ENCODE data around the gene SRRM4. TPM values are rescaled to one million over a fixed set of nuclear protein-coding genes. Genes with fewer than 3 reads are reported as not detected.

Gene SRRM4
- total RNA-seq, 1 donor, result not detected

- H3K27me3 ChIP-seq (ENCODE audit: insufficient read depth, low read length), result peaks cover 3% of the 10 kb centered on the region
- H3K4me3 ChIP-seq (ENCODE audit: low read length), result no peak overlapping the region
- no peaks in the 10 kb centered on the region for H3K9me3 ChIP-seq (ENCODE audit: low read depth, low read length)
- no peaks in the 10 kb centered on the region for H3K4me1 ChIP-seq (ENCODE audit: insufficient read depth, low read length)
Observed at GRCh38 chr12:119147847-119148448, 166.6 kb downstream of the SRRM4 start.

DNA sequence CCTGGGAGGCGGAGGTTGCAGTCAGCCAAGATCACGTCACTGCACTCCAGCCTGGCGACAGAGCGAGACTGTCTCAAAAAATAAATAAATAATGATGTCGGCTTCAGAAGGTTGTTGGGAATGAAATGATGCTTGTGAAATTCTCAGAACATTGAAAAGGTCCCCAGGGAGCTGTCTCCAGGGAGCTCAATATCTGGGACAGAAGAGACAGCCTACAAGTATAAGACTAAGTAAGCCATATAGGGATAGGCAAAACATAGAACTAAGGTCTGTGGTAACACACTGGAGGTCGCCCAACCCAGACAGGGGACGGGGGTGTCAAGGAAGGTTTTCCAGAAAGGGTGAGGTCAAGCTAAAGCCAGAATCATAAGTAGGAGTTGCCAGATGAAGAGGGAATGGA is 167.9 kb downstream of the SRRM4 start:
- H3K4me3 ChIP-seq (ENCODE audit: low read length), result no peak overlapping the region
- peaks cover 3% of the 10 kb centered on the region for H3K27me3 ChIP-seq (ENCODE audit: insufficient read depth, low read length)
- H3K4me1 ChIP-seq (ENCODE audit: insufficient read depth, low read length), result no peaks in the 10 kb centered on the region
- no peaks in the 10 kb centered on the region for H3K9me3 ChIP-seq (ENCODE audit: low read depth, low read length)

DNA sequence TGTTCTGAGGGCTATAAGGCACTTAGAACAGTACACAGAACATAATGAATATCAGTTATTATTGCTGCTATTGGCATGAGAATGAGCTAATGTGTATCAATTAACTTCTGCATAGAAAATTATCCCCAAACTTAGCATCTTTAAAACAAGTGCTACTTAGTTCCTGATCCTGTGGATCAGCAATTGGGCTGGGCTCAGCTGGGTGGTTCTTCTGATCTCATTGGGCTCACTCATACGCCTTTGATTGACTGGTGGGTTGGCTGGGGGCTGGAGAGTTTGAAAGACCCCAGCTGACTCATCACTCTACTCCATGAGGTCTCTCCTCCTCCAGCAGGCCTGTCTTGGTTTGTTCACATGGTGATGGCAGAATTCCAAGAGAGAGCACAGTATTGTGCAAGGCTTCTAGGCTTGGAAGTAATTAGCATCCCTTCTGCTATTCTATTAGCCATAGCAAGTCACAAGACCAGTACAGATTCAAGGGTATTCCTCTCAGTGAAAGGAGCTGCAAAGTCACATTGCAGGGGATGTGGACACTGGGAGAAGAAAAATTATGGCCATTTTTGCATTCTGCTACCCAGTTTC is 170.2 kb downstream of the SRRM4 start:
- H3K27me3 ChIP-seq (ENCODE audit: insufficient read depth, low read length), result peaks cover 3% of the 10 kb centered on the region
- no peak overlapping the region for H3K4me3 ChIP-seq (ENCODE audit: low read length)
- no peaks in the 10 kb centered on the region for H3K9me3 ChIP-seq (ENCODE audit: low read depth, low read length)
- no peaks in the 10 kb centered on the region for H3K4me1 ChIP-seq (ENCODE audit: insufficient read depth, low read length)

DNA sequence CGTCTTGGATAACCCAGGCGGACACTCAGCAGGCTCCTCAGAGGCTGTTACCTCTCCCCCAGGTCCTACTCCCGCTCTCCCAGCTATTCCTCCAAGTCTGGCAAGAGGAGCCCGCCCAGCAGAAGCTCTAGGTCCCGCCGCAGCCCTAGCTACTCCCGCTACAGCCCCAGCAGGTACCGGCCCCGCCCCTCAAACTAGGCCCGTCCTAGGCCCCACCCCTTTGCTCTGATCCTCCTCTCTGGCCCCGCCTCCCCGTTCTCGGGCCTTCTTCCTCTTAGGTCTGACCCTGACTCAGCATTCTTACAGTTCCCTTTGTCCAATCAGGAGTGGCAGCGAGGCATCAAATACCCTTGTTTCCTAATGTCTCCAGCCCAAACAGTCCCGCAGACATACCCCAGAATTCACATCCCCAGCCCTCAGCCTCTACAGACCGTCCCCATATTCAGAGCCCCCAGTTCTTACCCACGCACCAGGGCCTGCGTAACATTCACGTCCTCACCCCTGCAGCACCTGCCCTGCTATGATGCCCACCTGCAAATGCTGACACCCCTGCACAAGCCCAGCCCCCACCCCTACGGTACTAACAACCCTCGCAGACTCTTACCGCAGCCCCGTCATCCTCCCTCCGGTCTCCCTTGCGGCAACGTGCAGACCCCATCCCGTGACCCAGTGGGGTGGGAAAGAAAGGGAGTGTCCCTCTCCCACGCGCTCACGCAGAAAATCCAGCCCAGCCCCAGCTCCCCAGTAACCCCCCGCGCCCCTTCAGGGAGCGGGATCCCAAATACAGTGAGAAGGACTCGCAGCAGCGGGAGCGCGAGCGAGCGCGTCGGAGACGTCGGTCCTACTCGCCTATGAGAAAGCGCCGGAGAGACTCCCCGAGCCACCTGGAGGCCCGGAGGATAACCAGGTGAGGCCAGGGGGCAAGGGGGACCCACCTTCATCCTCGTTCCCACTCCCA is 172.4 kb downstream of the SRRM4 start:
- no peaks in the 10 kb centered on the region for H3K9me3 ChIP-seq (ENCODE audit: low read depth, low read length)
- no peak overlapping the region for H3K4me3 ChIP-seq (ENCODE audit: low read length)
- no peaks in the 10 kb centered on the region for H3K4me1 ChIP-seq (ENCODE audit: insufficient read depth, low read length)
- H3K27me3 ChIP-seq (ENCODE audit: insufficient read depth, low read length), result peaks cover 3% of the 10 kb centered on the region

DNA sequence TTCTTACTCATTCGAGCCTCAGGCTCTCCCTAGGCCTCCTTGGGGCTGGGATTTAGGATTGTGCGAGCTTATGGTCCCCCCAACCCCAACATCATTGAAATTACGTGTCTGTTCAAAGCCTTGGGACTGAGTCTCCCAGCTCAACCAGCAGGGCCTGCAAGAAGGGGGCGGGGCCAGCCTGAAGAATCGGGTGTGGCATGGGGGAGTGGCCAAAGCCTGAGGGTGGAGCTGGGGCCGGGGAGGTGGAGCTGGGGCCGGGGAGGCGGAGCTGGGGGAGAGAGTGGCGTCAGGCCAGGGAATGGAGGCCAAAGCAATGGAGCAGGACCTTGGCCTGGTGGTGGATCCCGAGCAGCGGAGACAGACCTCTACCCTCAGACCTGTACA is 173.1 kb downstream of the SRRM4 start:
- Histone ChIP-seq H3K4me3 (ENCODE audit: low read length) (no peak overlapping the region), H3K9me3 (ENCODE audit: low read depth, low read length) (no peaks in the 10 kb centered on the region), H3K4me1 (ENCODE audit: insufficient read depth, low read length) (no peaks in the 10 kb centered on the region), H3K27me3 (ENCODE audit: insufficient read depth, low read length) (peaks cover 3% of the 10 kb centered on the region)

GRCh38 chr12:119156401-119157044 is 175.2 kb downstream of the SRRM4 start:
- H3K4me3 ChIP-seq (ENCODE audit: low read length), result no peak overlapping the region
- peaks cover 3% of the 10 kb centered on the region for H3K27me3 ChIP-seq (ENCODE audit: insufficient read depth, low read length)
- no peaks in the 10 kb centered on the region for H3K4me1 ChIP-seq (ENCODE audit: insufficient read depth, low read length)
- no peaks in the 10 kb centered on the region for H3K9me3 ChIP-seq (ENCODE audit: low read depth, low read length)

DNA sequence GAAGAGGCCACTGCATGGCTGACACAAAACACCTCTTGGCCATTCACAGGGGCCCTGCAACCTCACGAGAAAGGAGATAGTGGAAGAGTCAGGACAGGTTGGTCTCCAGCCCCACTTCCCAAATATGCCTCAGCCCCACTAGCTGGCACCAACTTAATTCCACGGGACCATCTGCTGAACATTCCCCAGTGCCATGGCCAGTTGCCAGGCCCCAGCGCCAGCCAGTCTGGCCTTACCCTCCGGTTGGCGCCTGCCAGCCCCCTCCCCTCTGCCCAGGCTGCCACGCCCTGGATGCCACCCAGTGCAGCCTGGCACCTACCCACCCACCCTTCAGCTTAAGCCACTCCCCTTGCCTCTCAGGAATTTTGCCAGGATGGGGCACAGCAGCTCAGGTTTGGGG is 176.2 kb downstream of the SRRM4 start:
- Histone ChIP-seq H3K4me3 (ENCODE audit: low read length) (no peak overlapping the region), H3K27me3 (ENCODE audit: insufficient read depth, low read length) (peaks cover 3% of the 10 kb centered on the region), H3K4me1 (ENCODE audit: insufficient read depth, low read length) (no peaks in the 10 kb centered on the region)

DNA sequence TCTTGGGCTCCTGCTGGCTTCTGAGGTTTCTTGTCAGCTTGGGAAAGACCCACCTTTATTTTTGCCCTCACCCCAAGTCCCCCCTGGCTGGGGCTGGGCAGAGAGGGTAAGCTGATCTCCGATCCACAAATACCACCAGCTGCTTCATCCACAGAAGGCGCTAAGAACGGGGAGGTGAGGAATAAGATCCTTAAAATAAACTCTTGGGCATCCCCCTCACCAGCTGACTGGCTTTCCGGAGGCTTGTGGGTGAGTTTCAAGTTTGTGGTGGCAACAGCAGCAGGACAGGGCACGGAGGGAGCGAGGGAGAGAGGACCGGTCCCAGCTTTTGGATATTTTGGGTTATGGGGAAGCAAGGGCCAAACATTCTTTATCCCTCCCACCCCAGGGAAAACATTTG is 176.6 kb downstream of the SRRM4 start:
- H3K4me3 ChIP-seq (ENCODE audit: low read length), result no peak overlapping the region
- no peaks in the 10 kb centered on the region for H3K9me3 ChIP-seq (ENCODE audit: low read depth, low read length)
- H3K27me3 ChIP-seq (ENCODE audit: insufficient read depth, low read length), result no peaks in the 10 kb centered on the region
- H3K4me1 ChIP-seq (ENCODE audit: insufficient read depth, low read length), result no peaks in the 10 kb centered on the region

More for the DNA sequence above, 176.2 kb downstream of the SRRM4 start:
- H3K9me3 ChIP-seq (ENCODE audit: low read depth, low read length), result no peaks in the 10 kb centered on the region

DNA sequence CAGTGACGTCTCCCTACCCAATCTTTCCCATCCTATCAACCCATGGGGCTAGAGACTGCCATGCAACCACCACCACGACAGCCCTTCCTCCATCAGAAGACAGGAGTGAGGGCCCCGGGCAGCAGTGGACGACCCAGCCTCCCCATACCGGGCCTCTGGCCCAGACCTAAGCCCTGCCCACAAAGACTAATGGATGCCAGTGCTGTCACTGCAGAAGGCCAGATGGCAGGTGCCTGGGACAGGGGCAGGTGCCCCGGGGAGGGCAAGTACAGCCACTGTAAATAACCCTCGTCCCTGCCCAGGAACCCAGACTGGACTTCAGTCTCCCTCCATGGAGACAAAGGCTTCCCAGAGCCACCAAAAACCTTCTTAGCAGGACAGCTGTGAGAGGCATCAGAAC is 177.1 kb downstream of the SRRM4 start:
- no peaks in the 10 kb centered on the region for H3K4me1 ChIP-seq (ENCODE audit: insufficient read depth, low read length)
- H3K27me3 ChIP-seq (ENCODE audit: insufficient read depth, low read length), result no peaks in the 10 kb centered on the region
- H3K4me3 ChIP-seq (ENCODE audit: low read length), result no peak overlapping the region
- no peaks in the 10 kb centered on the region for H3K9me3 ChIP-seq (ENCODE audit: low read depth, low read length)

DNA sequence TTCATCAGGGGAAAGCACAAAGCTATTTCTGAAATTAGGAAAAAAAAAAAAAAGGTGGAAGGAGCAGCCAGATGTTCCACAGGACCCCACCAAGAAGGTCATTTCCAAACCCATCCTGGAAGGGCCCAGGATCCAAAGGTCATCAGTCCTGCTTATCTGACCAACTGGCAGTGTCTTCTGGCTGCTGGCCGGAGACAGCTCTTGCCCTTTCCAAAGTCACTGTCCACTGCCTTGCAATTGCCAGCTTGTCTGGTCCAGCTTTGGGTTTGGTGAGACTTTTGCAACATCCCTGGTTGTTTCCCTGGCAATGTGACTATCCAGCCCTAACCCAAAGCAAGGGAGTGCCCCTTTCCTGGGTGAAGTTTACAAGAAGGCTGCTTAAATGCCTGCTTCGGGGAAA is 178.5 kb downstream of the SRRM4 start:
- no peaks in the 10 kb centered on the region for H3K4me1 ChIP-seq (ENCODE audit: insufficient read depth, low read length)
- H3K27me3 ChIP-seq (ENCODE audit: insufficient read depth, low read length), result no peaks in the 10 kb centered on the region
- no peaks in the 10 kb centered on the region for H3K9me3 ChIP-seq (ENCODE audit: low read depth, low read length)
- H3K4me3 ChIP-seq (ENCODE audit: low read length), result no peak overlapping the region

GRCh38 chr12:119167902-119168301 is 186.6 kb downstream of the SRRM4 start:
- Histone ChIP-seq H3K4me1 (ENCODE audit: insufficient read depth, low read length) (no peaks in the 10 kb centered on the region), H3K27me3 (ENCODE audit: insufficient read depth, low read length) (no peaks in the 10 kb centered on the region), H3K4me3 (ENCODE audit: low read length) (no peak overlapping the region)

GRCh38 chr12:119168721-119169120 is 187.4 kb downstream of the SRRM4 start:
- Histone ChIP-seq H3K9me3 (ENCODE audit: low read depth, low read length) (no peaks in the 10 kb centered on the region), H3K27me3 (ENCODE audit: insufficient read depth, low read length) (no peaks in the 10 kb centered on the region), H3K4me3 (ENCODE audit: low read length) (no peak overlapping the region), H3K4me1 (ENCODE audit: insufficient read depth, low read length) (no peaks in the 10 kb centered on the region)

More at GRCh38 chr12:119167902-119168301, 186.6 kb downstream of the SRRM4 start:
- no peaks in the 10 kb centered on the region for H3K9me3 ChIP-seq (ENCODE audit: low read depth, low read length)

DNA sequence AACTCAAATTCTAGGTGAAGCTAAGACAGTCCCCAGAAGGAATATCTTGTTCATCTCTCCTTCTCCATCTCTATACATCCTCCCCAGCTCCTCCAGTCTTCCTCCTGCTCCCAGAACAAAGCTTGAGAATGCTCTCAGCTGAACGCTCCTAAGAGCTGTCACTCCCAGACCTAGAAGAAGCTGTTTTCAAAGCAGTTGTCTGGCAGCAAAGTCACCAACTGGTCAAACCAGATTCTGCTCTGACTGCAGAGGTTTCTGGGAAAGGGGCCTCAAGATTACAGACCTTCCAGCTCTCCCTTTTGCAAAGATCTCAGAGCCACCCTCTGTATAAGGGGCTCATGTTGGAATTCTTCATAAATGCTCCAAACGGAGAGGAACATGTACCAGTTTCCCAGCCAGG is 187.8 kb downstream of the SRRM4 start:
- Histone ChIP-seq H3K4me1 (ENCODE audit: insufficient read depth, low read length) (no peaks in the 10 kb centered on the region), H3K9me3 (ENCODE audit: low read depth, low read length) (no peaks in the 10 kb centered on the region), H3K4me3 (ENCODE audit: low read length) (no peak overlapping the region), H3K27me3 (ENCODE audit: insufficient read depth, low read length) (no peaks in the 10 kb centered on the region)

- H3K4me3 ChIP-seq (ENCODE audit: low read length), result no peak overlapping the region
- no peaks in the 10 kb centered on the region for H3K27me3 ChIP-seq (ENCODE audit: insufficient read depth, low read length)
- H3K4me1 ChIP-seq (ENCODE audit: insufficient read depth, low read length), result no peaks in the 10 kb centered on the region
- no peaks in the 10 kb centered on the region for H3K9me3 ChIP-seq (ENCODE audit: low read depth, low read length)
Observed at GRCh38 chr12:119171291-119171690, 189.9 kb downstream of the SRRM4 start.
